Brain microvascular endothelial cell (primary cell): ENCODE measurements around the gene NDUFS6.

ENCODE experiments used
- DNase-seq: peaks from one replicate; pipeline ENCODE4 v3.0.0-alpha.2; 2020
- H3K27ac ChIP-seq: fragments of 250-450 bp; sonication (Bioruptor Pico); 2 replicates; pipeline ENCODE4 v1.5.1; 2020; ENCODE audit warnings: mild to moderate bottlenecking, moderate library complexity
- H3K27me3 ChIP-seq: fragments of 250-450 bp; sonication (Bioruptor Pico); replicated peaks from 2 replicates; pipeline ENCODE4 v1.5.1; 2020; ENCODE audit warnings: mild to moderate bottlenecking
- H3K36me3 ChIP-seq: fragments of 250-450 bp; sonication (Bioruptor Pico); replicated peaks from 2 replicates; pipeline ENCODE4 v1.5.1; 2020; ENCODE audit warnings: mild to moderate bottlenecking
- H3K4me3 ChIP-seq: 2 replicates; pipeline ENCODE4 v1.5.1; 2011; ENCODE audit warnings: low read depth, mild to moderate bottlenecking, control low read depth, low read length, moderate library complexity
- CTCF ChIP-seq: IDR thresholded peaks from 2 replicates; pipeline ENCODE4 v1.5.1; 2011; ENCODE audit warnings: low read depth, mild to moderate bottlenecking, moderate library complexity, low read length, control low read depth, inconsistent platforms; ENCODE audit errors: missing control alignments
- in situ Hi-C: cut with HindIII; loops from 2 replicates; pipeline ENCODE4 v1.10.0; 2017; ENCODE audit warnings: low sequenced_read_pairs, low pct_ligation_motif_present

Gene NDUFS6

GRCh38 chr5:1779782-1780613 lies 21.2 kb upstream of the NDUFS6 start:
- H3K27me3 ChIP-seq: no peaks in the 10 kb centered on the region
- no peak overlapping the region for H3K4me3 ChIP-seq
- no peaks in the 10 kb centered on the region for H3K36me3 ChIP-seq
- H3K27ac ChIP-seq: no peak overlapping the region
- no peak for TF ChIP-seq CTCF
- DNase-seq: no peak
- in situ Hi-C loops: no loop called here

GRCh38 chr5:1780614-1780930 lies 20.6 kb upstream of the NDUFS6 start:
- no peak for TF ChIP-seq CTCF
- Histone ChIP-seq H3K36me3 (no peaks in the 10 kb centered on the region), H3K27me3 (no peaks in the 10 kb centered on the region), H3K4me3 (no peak overlapping the region), H3K27ac (no peak overlapping the region)
- in situ Hi-C loops: no loop called here
- no peak for DNase-seq

GRCh38 chr5:1781107-1781506 lies 20.1 kb upstream of the NDUFS6 start:
- no peak for TF ChIP-seq CTCF
- Histone ChIP-seq H3K27me3 (no peaks in the 10 kb centered on the region), H3K36me3 (no peaks in the 10 kb centered on the region), H3K4me3 (no peak overlapping the region), H3K27ac (no peak overlapping the region)
- in situ Hi-C loops: no loop called here
- no peak for DNase-seq

GRCh38 chr5:1781726-1782384 lies 19.4 kb upstream of the NDUFS6 start:
- in situ Hi-C loops: no loop called here
- TF ChIP-seq CTCF: no peak
- Histone ChIP-seq H3K27me3 (no peaks in the 10 kb centered on the region), H3K36me3 (no peaks in the 10 kb centered on the region), H3K4me3 (no peak overlapping the region), H3K27ac (no peak overlapping the region)
- DNase-seq: no peak

GRCh38 chr5:1782385-1783215 lies 18.6 kb upstream of the NDUFS6 start:
- no peak overlapping the region for H3K27ac ChIP-seq
- in situ Hi-C loops: no loop called here
- no peaks in the 10 kb centered on the region for H3K36me3 ChIP-seq
- no peaks in the 10 kb centered on the region for H3K27me3 ChIP-seq
- TF ChIP-seq CTCF: no peak
- DNase-seq: no peak
- no peak overlapping the region for H3K4me3 ChIP-seq
